K562 (cell line): ENCODE results near the gene SPPL2C. TPM values are rescaled to one million over a fixed set of nuclear protein-coding genes. Genes with fewer than 3 reads are reported as not detected.

Source experiments
- ATAC-seq: fragments of 200-7000 bp; cut with Tn5 transposase; 3 replicates; pipeline ENCODE4 v1.9.1; 2020; ENCODE audit warnings: moderate library complexity
- BruUV-seq: library from RNA; stranded (reverse); fragments of 400-500 nt; replicated peaks from 2 replicates; lab custom pipeline; 2021; lab: Mats Ljungman, UMichigan
- CTCF ChIA-PET: fragments of 300-600 bp; formaldehyde crosslinking; extraction: SDS; loops from one replicate; lab custom pipeline; 2021; ENCODE audit warnings: low intra/inter-chr PET ratio; lab: Yijun Ruan, JAX
- POLR2A ChIA-PET: fragments of 300-600, 350-650 bp; sonication (Branson Sonifier 250); formaldehyde crosslinking; extraction: SDS; loops from one replicate; lab custom pipeline; 2021; ENCODE audit warnings: antibody characterized with exemption, inconsistent platforms; lab: Yijun Ruan, JAX
- DNase-seq, 4 experiments: peaks; one replicate each; pipeline versions ENCODE4 v3.0.0 to v3.0.0-alpha.2; 2011 to 2018; ENCODE audit warnings: low spot score in 3 of 4, mixed read lengths in 3 of 4; ENCODE audit errors: extremely low read depth in 1 of 4
- FAIRE-seq: peaks from 2 replicates; lab custom pipeline; 2011; peaks lifted over from hg19 to GRCh38; lab: Jason Lieb, UNC
- H2AFZ ChIP-seq: 2 replicates; pipeline ENCODE4 v1.6.0; 2011; ENCODE audit warnings: low read depth, low read length, control low read depth, inconsistent platforms
- H3K27ac ChIP-seq: fragments of 200-600 bp; 3 replicates; pipeline ENCODE4 v1.8.0; 2011; ENCODE audit warnings: low read depth, mild to moderate bottlenecking, control low read depth, inconsistent platforms, low read length, moderate library complexity, mixed read lengths; ENCODE audit errors: extremely low read depth
- H3K27me3 ChIP-seq, 2 experiments: fragments of 300-600 bp in 1 of 2; 2 replicates in 1 of 2; 3 replicates in 1 of 2; pipeline versions ENCODE4 v1.6.0 to v1.8.0; 2011; ENCODE audit warnings: inconsistent platforms in 2 of 2, low read length in 2 of 2, mild to moderate bottlenecking in 1 of 2, mixed read lengths in 1 of 2, moderate library complexity in 1 of 2; ENCODE audit not compliant: control insufficient read depth in 2 of 2, insufficient read depth in 2 of 2
- H3K36me3 ChIP-seq: fragments of 300-600 bp; 3 replicates; pipeline ENCODE4 v1.8.0; 2011; ENCODE audit warnings: mild to moderate bottlenecking, low read length, inconsistent platforms; ENCODE audit not compliant: control insufficient read depth, insufficient read depth
- H3K4me1 ChIP-seq, 2 experiments: fragments of 200-600 bp in 1 of 2; replicated peaks in 1 of 2; 2 replicates in 1 of 2; 3 replicates in 1 of 2; pipeline versions ENCODE4 v1.5.1 to v1.8.0; 2011; ENCODE audit warnings: inconsistent platforms in 2 of 2, low read length in 2 of 2, mild to moderate bottlenecking in 1 of 2, mixed read lengths in 1 of 2, moderate library complexity in 1 of 2; ENCODE audit not compliant: control insufficient read depth in 2 of 2, insufficient read depth in 2 of 2
- H3K4me2 ChIP-seq: 2 replicates; pipeline ENCODE4 v1.6.1; 2011; ENCODE audit warnings: low read length, control low read depth, inconsistent platforms, mixed read lengths; ENCODE audit not compliant: insufficient read depth
- H3K4me3 ChIP-seq: fragments of 200-600 bp; sonication (generic), shearing (Covaris generic); 2 replicates; pipeline ENCODE4 v1.5.1; 2016; ENCODE audit warnings: control low read depth, inconsistent platforms
- H3K79me2 ChIP-seq: fragments of 200-600 bp; 3 replicates; pipeline ENCODE4 v1.8.0; 2011; ENCODE audit warnings: low read length, inconsistent platforms; ENCODE audit not compliant: control insufficient read depth, insufficient read depth
- H3K9ac ChIP-seq, 2 experiments: 2 replicates each; pipeline versions ENCODE4 v1.6.0 to v1.6.1; 2011; ENCODE audit warnings: low read depth in 2 of 2, low read length in 2 of 2, control low read depth in 1 of 2, inconsistent platforms in 1 of 2, mild to moderate bottlenecking in 1 of 2, mixed read lengths in 1 of 2; ENCODE audit not compliant: insufficient read depth in 1 of 2
- H3K9me1 ChIP-seq: one replicate; pipeline ENCODE4 v1.6.0; 2011; ENCODE audit warnings: inconsistent platforms, mild to moderate bottlenecking, low read length, moderate library complexity; ENCODE audit not compliant: control insufficient read depth, insufficient read depth
- H3K9me3 ChIP-seq: replicated peaks from 2 replicates; pipeline ENCODE4 v1.5.1; 2011; ENCODE audit warnings: low read depth, low read length, inconsistent platforms; ENCODE audit not compliant: control insufficient read depth, insufficient read depth
- H4K20me1 ChIP-seq: replicated peaks from 2 replicates; pipeline ENCODE4 v1.6.1; 2011; ENCODE audit warnings: low read length, inconsistent platforms, mixed read lengths; ENCODE audit not compliant: control insufficient read depth, insufficient read depth
- CBX2 ChIP-seq: fragments of 200-600 bp; sonication (generic); IDR thresholded peaks from one replicate; pipeline ENCODE4 v1.6.1; 2012; ENCODE audit warnings: mild to moderate bottlenecking, low read length, inconsistent platforms; ENCODE audit not compliant: insufficient read depth, poor library complexity, severe bottlenecking
- FOXM1 ChIP-seq, 2 experiments: fragments of 450-650 bp in 1 of 2; sonication (generic) in 1 of 2; formaldehyde crosslinking in 1 of 2; IDR thresholded peaks; 2 replicates each; pipeline versions ENCODE4 v1.6.1 to v1.9.0; 2017 to 2022; ENCODE audit warnings: low read depth in 2 of 2, mild to moderate bottlenecking in 2 of 2, missing genetic modification reagents in 1 of 2, moderate library complexity in 1 of 2
- MCM3 ChIP-seq: fragments of 450-650 bp; IDR thresholded peaks from 2 replicates; pipeline ENCODE4 v1.6.1; 2016
- PTBP1 ChIP-seq: fragments of 200-400 bp; formaldehyde crosslinking; IDR thresholded peaks from 2 replicates; pipeline ENCODE4 v1.6.1; 2017; ENCODE audit warnings: low read depth, low read length
- SAFB2 ChIP-seq: fragments of 200-400 bp; formaldehyde crosslinking; IDR thresholded peaks from 2 replicates; pipeline ENCODE4 v1.6.1; 2018; ENCODE audit warnings: borderline replicate concordance, low read length, low read depth, moderate library complexity; ENCODE audit not compliant: severe bottlenecking
- TEAD2 ChIP-seq: fragments of 450-650 bp; IDR thresholded peaks from 2 replicates; pipeline ENCODE4 v1.6.1; 2016; ENCODE audit warnings: missing genetic modification characterization, control low read depth, missing compliant biosample characterization
- TGIF2 ChIP-seq: sonication (generic); formaldehyde crosslinking; IDR thresholded peaks from 2 replicates; pipeline ENCODE4 v1.8.1; 2022; ENCODE audit warnings: mild to moderate bottlenecking, missing genetic modification reagents, moderate library complexity
- ZNF41 ChIP-seq: fragments of 250-450 bp; sonication (Bioruptor Pico); conservative IDR thresholded peaks from 2 replicates; pipeline ENCODE4 v1.4.0; 2020; ENCODE audit warnings: mild to moderate bottlenecking
- WGBS: fragments of 100-300 bp; shearing (Covaris generic); methylation state at CpG from one replicate; pipeline ENCODE4 v1.1.6; 2016; ENCODE audit warnings: low coverage, mixed read lengths; ENCODE audit not compliant: insufficient coverage; ENCODE audit errors: missing lambda C conversion rate; 5-methylcytosine and 5-hydroxymethylcytosine counted together
- in situ Hi-C: fragments of 300-500 bp; cut with MboI; formaldehyde crosslinking; loops from 4 replicates; pipeline ENCODE4 v1.15.0; 2018; ENCODE audit warnings: inconsistent platforms, mixed read lengths
- intact Hi-C: fragments of 100-400 bp; cut with micrococcal nuclease; formaldehyde crosslinking; loops from 2 replicates; pipeline ENCODE4 v1.14.2; 2022
- polyA plus RNA-seq, 8 experiments: library from polyadenylated mRNA; depleted of rRNA in 4 of 8; stranded (reverse) in 5 of 8; unstranded in 3 of 8; fragments of >200 nt; fragmentation: Nextera tagmentation in 2 of 8; fragmentation: Illumina TruSeq in 1 of 8; extraction: Ambion mirVana in 2 of 8; extraction: Trizol in 1 of 8; gene quantifications; 2 replicates each; pipeline versions ENCODE4 v1.2.1 to v1.2.3, GENCODE V29; 2011 to 2014; ENCODE audit warnings: inconsistent platforms in 1 of 8, missing spikeins in 1 of 8
- total RNA-seq, 7 experiments: library from RNA; depleted of rRNA in 6 of 7; stranded (reverse); fragments of >200 nt in 6 of 7; fragmentation: Illumina TruSeq in 2 of 7; extraction: Trizol in 2 of 7; gene quantifications; 2 replicates each; pipeline versions ENCODE4 v1.2.1 to v1.2.3, GENCODE V29; 2011 to 2021; ENCODE audit warnings: low replicate concordance in 1 of 7

The SPPL2C gene
- total and polyA plus RNA-seq, 9 of the 15 experiments (the other 6 are each of a cell fraction or from before 2014, with no cell fraction given) = not detected

- FAIRE-seq = no peak
- DNase-seq = no peak
- ATAC-seq = no peak
- Histone ChIP-seq H3K27ac (no peak overlapping the region), H2AFZ (no peak overlapping the region), H3K4me1 (peaks cover 5 to 38% of the 10 kb centered on the region in 2 experiments; a peak in 3 of 5 replicates), H3K9me1 (no peaks in the 10 kb centered on the region), H3K36me3 (no peaks in the 10 kb centered on the region), H3K4me3 (no peak overlapping the region), H3K27me3 (peaks cover 30 to 63% of the 10 kb centered on the region in 2 experiments; a peak in 4 of 5 replicates), H3K9ac (no peak overlapping the region), H3K79me2 (no peaks in the 10 kb centered on the region), H3K4me2 (no peak overlapping the region), H4K20me1 (0 out of 2 replicates have a peak, but pooled peaks cover 11% of the 10 kb centered on the region), H3K9me3 (peaks cover 4% of the 10 kb centered on the region)
- no TSS peak for BruUV-seq
- in situ Hi-C loops = no loop called here
- TF ChIP-seq TEAD2 (tag) (no peak), PTBP1 (no peak), ZNF41 (CRISPR knock-in tag) (no peak), CBX2 (no peak), SAFB2 (no peak), MCM3 (no peak), FOXM1 (IDR thresholded peaks at IDR 0.05; ENCODE audit: low read depth) (no peak), FOXM1 (CRISPR knock-in tag; IDR thresholded peaks at IDR 0.05; ENCODE audit: low read depth) (no peak), TGIF2 (CRISPR knock-in tag) (no peak)
- POLR2A ChIA-PET = no interaction called here
- 31% methylated on average over 47 of the region's 55 CpGs for WGBS
- intact Hi-C loops = loop anchor here (5.0 kb wide), 1 partner anchor 46 kb away; no protein-coding TSS in a partner anchor
- CTCF ChIA-PET = no interaction called here
These were observed 51.5 kb downstream of the SPPL2C start for GRCh38 chr17:45895969-45896785.

Other genes with a start within 250 kb of the SPPL2C start
- not detected in 2 replicates for gene CRHR1, start 60.6 kb upstream of the SPPL2C start, total RNA-seq (2014; rRNA removed)
- not detected in 2 replicates for gene CRHR1, start 60.6 kb upstream of the SPPL2C start, total RNA-seq (2014; rRNA removed; fragmentation: Illumina TruSeq; extraction: Trizol)
- not detected in 2 replicates for gene CRHR1, start 60.6 kb upstream of the SPPL2C start, total RNA-seq (2015; rRNA removed; fragmentation: Illumina TruSeq; extraction: Trizol)
- gene CRHR1, start 60.6 kb upstream of the SPPL2C start, total RNA-seq (2021) = not detected in 2 replicates
- gene CRHR1, start 60.6 kb upstream of the SPPL2C start, polyA plus RNA-seq (2011; rRNA removed) = not detected in 2 replicates
- gene CRHR1, start 60.6 kb upstream of the SPPL2C start, polyA plus RNA-seq (2014; fragmentation: Illumina TruSeq; extraction: Trizol) = not detected in 2 replicates
- not detected for gene CRHR1, start 60.6 kb upstream of the SPPL2C start, polyA plus RNA-seq (2014; fragmentation: Nextera tagmentation; extraction: Ambion mirVana)
- 0.05 TPM in 1 of 2 replicates, not detected in the other for gene CRHR1, start 60.6 kb upstream of the SPPL2C start, polyA plus RNA-seq (2014; rRNA removed)
- 0.45 and 0.54 TPM in 2 replicates for gene MAPT, start 49.7 kb downstream of the SPPL2C start, total RNA-seq (2014; rRNA removed)
- gene MAPT, start 49.7 kb downstream of the SPPL2C start, total RNA-seq (2014; rRNA removed; fragmentation: Illumina TruSeq; extraction: Trizol) = 0.16 and 0.18 TPM in 2 replicates
- gene MAPT, start 49.7 kb downstream of the SPPL2C start, total RNA-seq (2015; rRNA removed; fragmentation: Illumina TruSeq; extraction: Trizol) = 0.29 and 0.49 TPM in 2 replicates
- gene MAPT, start 49.7 kb downstream of the SPPL2C start, total RNA-seq (2021) = 0.83 and 1.1 TPM in 2 replicates
- 0.31 and 0.36 TPM in 2 replicates for gene MAPT, start 49.7 kb downstream of the SPPL2C start, polyA plus RNA-seq (2011; rRNA removed)
- 0.58 and 1.1 TPM in 2 replicates for gene MAPT, start 49.7 kb downstream of the SPPL2C start, polyA plus RNA-seq (2014; fragmentation: Illumina TruSeq; extraction: Trizol)
- gene MAPT, start 49.7 kb downstream of the SPPL2C start, polyA plus RNA-seq (2014; fragmentation: Nextera tagmentation; extraction: Ambion mirVana) = under 1 TPM; 0.04 to 0.14 TPM
- 0.45 and 0.90 TPM in 2 replicates for gene MAPT, start 49.7 kb downstream of the SPPL2C start, polyA plus RNA-seq (2014; rRNA removed)
- not detected in 2 replicates for gene STH, start 154.4 kb downstream of the SPPL2C start, total RNA-seq (2014; rRNA removed)
- not detected in 2 replicates for gene STH, start 154.4 kb downstream of the SPPL2C start, total RNA-seq (2014; rRNA removed; fragmentation: Illumina TruSeq; extraction: Trizol)
- gene STH, start 154.4 kb downstream of the SPPL2C start, total RNA-seq (2015; rRNA removed; fragmentation: Illumina TruSeq; extraction: Trizol) = not detected in 2 replicates
- gene STH, start 154.4 kb downstream of the SPPL2C start, total RNA-seq (2021) = not detected in 2 replicates
- gene STH, start 154.4 kb downstream of the SPPL2C start, polyA plus RNA-seq (2011; rRNA removed) = not detected in 2 replicates
- gene STH, start 154.4 kb downstream of the SPPL2C start, polyA plus RNA-seq (2014; fragmentation: Illumina TruSeq; extraction: Trizol) = not detected in 2 replicates
- gene STH, start 154.4 kb downstream of the SPPL2C start, polyA plus RNA-seq (2014; fragmentation: Nextera tagmentation; extraction: Ambion mirVana) = not detected
- not detected in 2 replicates for gene STH, start 154.4 kb downstream of the SPPL2C start, polyA plus RNA-seq (2014; rRNA removed)